K562 (cell line): ENCODE measurements around the gene MAB21L2. TPM values are rescaled to one million over a fixed set of nuclear protein-coding genes. Genes with fewer than 3 reads are reported as not detected.
A peak's percentile ranks its signal among the peaks of the same experiment; 100 is the strongest.

Experiments
- ARID1B ChIP-seq: fragments of 450-650 bp; IDR thresholded peaks from 2 replicates; pipeline ENCODE4 v1.6.1; 2016; ENCODE audit warnings: antibody characterized with exemption, mild to moderate bottlenecking, inconsistent platforms
- CBX1 ChIP-seq: sonication (generic); IDR thresholded peaks from 2 replicates; pipeline ENCODE4 v1.6.1; 2016; ENCODE audit warnings: antibody characterized with exemption, low read depth, mild to moderate bottlenecking
- CBX3 ChIP-seq, 2 experiments: IDR thresholded peaks; 1 replicate in 1 of 2; 2 replicates in 1 of 2; pipeline ENCODE4 v1.6.1; 2012; ENCODE audit warnings: inconsistent platforms in 2 of 2, low read length in 2 of 2, borderline replicate concordance in 1 of 2, control low read depth in 1 of 2
- DACH1 ChIP-seq: fragments of 450-650 bp; IDR thresholded peaks from 2 replicates; pipeline ENCODE4 v1.6.1; 2018; ENCODE audit not compliant: partially characterized antibody
- EP300 ChIP-seq: IDR thresholded peaks from 2 replicates; pipeline ENCODE4 v1.6.1; 2012; ENCODE audit warnings: low read length, improper control_type of control experiment
- EZH2 ChIP-seq: IDR thresholded peaks from 2 replicates; pipeline ENCODE4 v1.6.1; 2012; ENCODE audit warnings: low read depth, mild to moderate bottlenecking, inconsistent platforms, low read length, borderline replicate concordance
- HMBOX1 ChIP-seq: sonication (generic); IDR thresholded peaks from 2 replicates; pipeline ENCODE4 v1.6.1; 2016
- LEF1 ChIP-seq: fragments of 450-650 bp; IDR thresholded peaks from 2 replicates; pipeline ENCODE4 v1.6.1; 2016; ENCODE audit warnings: mild to moderate bottlenecking
- MNT ChIP-seq, 2 experiments: fragments of 450-650 bp; conservative IDR thresholded peaks; 2 replicates each; pipeline ENCODE4 v1.6.1; 2017; ENCODE audit warnings: mild to moderate bottlenecking in 2 of 2, moderate library complexity in 2 of 2
- PRPF4 ChIP-seq: fragments of 200-400 bp; formaldehyde crosslinking; IDR thresholded peaks from one replicate; pipeline ENCODE4 v1.6.1; 2017; ENCODE audit warnings: low read length, low read depth, mild to moderate bottlenecking; ENCODE audit not compliant: insufficient read depth, poor library complexity, severe bottlenecking
- RFX1 ChIP-seq: fragments of 450-650 bp; IDR thresholded peaks from 2 replicates; pipeline ENCODE4 v1.6.1; 2016; ENCODE audit warnings: mild to moderate bottlenecking, moderate library complexity
- ZBTB40 ChIP-seq, 2 experiments: fragments of 450-650 bp in 1 of 2; sonication (generic) in 1 of 2; formaldehyde crosslinking in 1 of 2; IDR thresholded peaks; 2 replicates each; pipeline versions ENCODE4 v1.7.1 to v1.9.0; 2016 to 2022; ENCODE audit warnings: inconsistent platforms in 1 of 2, mild to moderate bottlenecking in 1 of 2, missing genetic modification reagents in 1 of 2
- ZC3H11A ChIP-seq: IDR thresholded peaks from 2 replicates; pipeline ENCODE4 v1.6.1; 2012; ENCODE audit warnings: low read depth, low read length, improper control_type of control experiment
- ZNF41 ChIP-seq: fragments of 250-450 bp; sonication (Bioruptor Pico); conservative IDR thresholded peaks from 2 replicates; pipeline ENCODE4 v1.4.0; 2020; ENCODE audit warnings: mild to moderate bottlenecking
- polyA plus RNA-seq, 8 experiments: library from polyadenylated mRNA; depleted of rRNA in 4 of 8; stranded (reverse) in 5 of 8; unstranded in 3 of 8; fragments of >200 nt; fragmentation: Nextera tagmentation in 2 of 8; fragmentation: Illumina TruSeq in 1 of 8; extraction: Ambion mirVana in 2 of 8; extraction: Trizol in 1 of 8; gene quantifications; 2 replicates each; pipeline versions ENCODE4 v1.2.1 to v1.2.3, GENCODE V29; 2011 to 2014; ENCODE audit warnings: inconsistent platforms in 1 of 8, missing spikeins in 1 of 8
- total RNA-seq, 7 experiments: library from RNA; depleted of rRNA in 6 of 7; stranded (reverse); fragments of >200 nt in 6 of 7; fragmentation: Illumina TruSeq in 2 of 7; extraction: Trizol in 2 of 7; gene quantifications; 2 replicates each; pipeline versions ENCODE4 v1.2.1 to v1.2.3, GENCODE V29; 2011 to 2021; ENCODE audit warnings: low replicate concordance in 1 of 7
- TF ChIP-seq, protein P1 (sequence below): fragments of 450-650 bp; conservative IDR thresholded peaks from 2 replicates; pipeline ENCODE4 v1.6.1; 2016; ENCODE audit warnings: missing genetic modification characterization, low read depth, mild to moderate bottlenecking, control low read depth, missing compliant biosample characterization

MAB21L2 gene
- total and polyA plus RNA-seq, 9 of the 15 experiments (the other 6 are each of a cell fraction or from before 2014, with no cell fraction given) = not detected

GRCh38 chr4:150543042-150543441 lies 38.9 kb upstream of the MAB21L2 start (continued):
- TF ChIP-seq ZBTB40 (IDR thresholded peaks at IDR 0.05) (peak; percentile 84), ZBTB40 (CRISPR knock-in tag; IDR thresholded peaks at IDR 0.05) (no peak), EZH2 (no peak), DACH1 (peak; percentile 10), ZNF41 (CRISPR knock-in tag) (no peak), CBX3 (IDR thresholded peaks at IDR 0.05; ENCODE audit: borderline replicate concordance in 1 of 2, low read length in 2 of 2) (no peak), EP300 (peak; percentile 56; the same call in 1 of the 2 replicates), RFX1 (peak; percentile 12; the same call in 1 of the 2 replicates), ARID1B (peak; percentile 87), MNT (conservative IDR thresholded peaks at IDR 0.05) (0 out of 4 replicates have a peak, but pooled peaks of 1 of the 2 experiments have one; percentile 20), PRPF4 (no peak), LEF1 (peak; percentile 65), CBX1 (no peak), HMBOX1 (no peak), ZC3H11A (no peak)
- TF ChIP-seq, protein P1, sequence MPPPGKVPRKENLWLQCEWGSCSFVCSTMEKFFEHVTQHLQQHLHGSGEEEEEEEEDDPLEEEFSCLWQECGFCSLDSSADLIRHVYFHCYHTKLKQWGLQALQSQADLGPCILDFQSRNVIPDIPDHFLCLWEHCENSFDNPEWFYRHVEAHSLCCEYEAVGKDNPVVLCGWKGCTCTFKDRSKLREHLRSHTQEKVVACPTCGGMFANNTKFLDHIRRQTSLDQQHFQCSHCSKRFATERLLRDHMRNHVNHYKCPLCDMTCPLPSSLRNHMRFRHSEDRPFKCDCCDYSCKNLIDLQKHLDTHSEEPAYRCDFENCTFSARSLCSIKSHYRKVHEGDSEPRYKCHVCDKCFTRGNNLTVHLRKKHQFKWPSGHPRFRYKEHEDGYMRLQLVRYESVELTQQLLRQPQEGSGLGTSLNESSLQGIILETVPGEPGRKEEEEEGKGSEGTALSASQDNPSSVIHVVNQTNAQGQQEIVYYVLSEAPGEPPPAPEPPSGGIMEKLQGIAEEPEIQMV (tag) = no peak
